Activated naive CD4-positive, alpha-beta T cell treated with anti-CD3 and anti-CD28 coated beads for 36 hours (primary cell): ENCODE measurements around the gene PLPPR3. TPM values are rescaled to one million over a fixed set of nuclear protein-coding genes. Genes with fewer than 3 reads are reported as not detected.

Experiments used
- CTCF ChIA-PET: fragments of 350-600 bp; sonication (Branson Sonifier 250); formaldehyde crosslinking; loops from one replicate; lab custom pipeline; 2021; ENCODE audit warnings: antibody characterized with exemption; lab: Charles Lee
- DNase-seq: peaks from one replicate; pipeline ENCODE4 v3.0.0-alpha.2; 2020
- H3K27ac Mint-ChIP-seq: one replicate; pipeline ENCODE4 v1.8.0; 2021; ENCODE audit warnings: mild to moderate bottlenecking, mixed read lengths
- H3K27me3 Mint-ChIP-seq: one replicate; pipeline ENCODE4 v1.8.0; 2021; ENCODE audit warnings: low read depth, mixed read lengths
- H3K36me3 Mint-ChIP-seq: one replicate; pipeline ENCODE4 v1.8.0; 2021; ENCODE audit warnings: low read depth, mixed read lengths
- H3K4me1 Mint-ChIP-seq: one replicate; pipeline ENCODE4 v1.8.0; 2021; ENCODE audit warnings: low read depth, mixed read lengths
- H3K4me3 Mint-ChIP-seq: one replicate; pipeline ENCODE4 v1.8.0; 2021; ENCODE audit warnings: mild to moderate bottlenecking, moderate library complexity, mixed read lengths
- H3K9me3 Mint-ChIP-seq: one replicate; pipeline ENCODE4 v1.8.0; 2021; ENCODE audit warnings: mixed read lengths
- intact Hi-C: fragments of 100-400 bp; cut with micrococcal nuclease; formaldehyde crosslinking; loops from one replicate; pipeline ENCODE4 v1.15.1; 2023
- total RNA-seq, 2 experiments: library from RNA; stranded (reverse); gene quantifications; one replicate each; pipeline ENCODE4 v1.2.3, GENCODE V29; 2021

Gene PLPPR3
- total RNA-seq, 2 experiments from 2014 or later, result not detected

- Mint-ChIP-seq H3K27ac (peak overlapping the region; percentile 87), H3K4me1 (peaks cover 37% of the 10 kb centered on the region), H3K36me3 (peaks cover 46% of the 10 kb centered on the region), H3K9me3 (no peaks in the 10 kb centered on the region), H3K4me3 (peak overlapping the region; percentile 87), H3K27me3 (no peaks in the 10 kb centered on the region)
- DNase-seq, result no peak
- CTCF ChIA-PET, result no interaction called here
- intact Hi-C loops, result no loop called here
Observed at GRCh38 chr19:800360-801029, 21.3 kb downstream of the PLPPR3 start.

- CTCF ChIA-PET, result interaction anchor here (0.7 to 1.1 kb wide), 2 partner anchors 65 to 445 kb away, joined by 3 to 4 read pairs; no protein-coding TSS in a partner anchor
- H3K4me3 Mint-ChIP-seq, result peak overlapping the region; percentile 87
- no peaks in the 10 kb centered on the region for H3K9me3 Mint-ChIP-seq
- DNase-seq, result no peak
- H3K27me3 Mint-ChIP-seq, result no peaks in the 10 kb centered on the region
- intact Hi-C loops, result loop anchor here (5.0 kb wide), 2 partner anchors 298 to 453 kb away; partner anchors contain the start of gene POLR2E
- peaks cover 37% of the 10 kb centered on the region for H3K4me1 Mint-ChIP-seq
- H3K27ac Mint-ChIP-seq, result peak overlapping the region; percentile 87
- H3K36me3 Mint-ChIP-seq, result peaks cover 44% of the 10 kb centered on the region
Observed at GRCh38 chr19:799076-799881, 22.5 kb downstream of the PLPPR3 start.

- intact Hi-C loops, result loop anchor here (1.0 to 5.0 kb wide), 3 partner anchors 11 to 454 kb away; partner anchors contain the start of gene POLR2E
- Mint-ChIP-seq H3K4me3 (peak overlapping the region; percentile 87), H3K9me3 (no peaks in the 10 kb centered on the region), H3K36me3 (peaks cover 39% of the 10 kb centered on the region), H3K27me3 (no peaks in the 10 kb centered on the region), H3K4me1 (peaks cover 37% of the 10 kb centered on the region), H3K27ac (peak overlapping the region; percentile 87)
- CTCF ChIA-PET, result interaction anchor here (1.1 kb wide), 1 partner anchor 446 kb away, joined by 3 read pairs; no protein-coding TSS in a partner anchor
- DNase-seq, result no peak
Observed at GRCh38 chr19:798415-799075, 23.2 kb downstream of the PLPPR3 start.

- Mint-ChIP-seq H3K4me3 (peak overlapping the region; percentile 87), H3K27ac (peak overlapping the region; percentile 87), H3K9me3 (no peaks in the 10 kb centered on the region), H3K4me1 (peaks cover 34% of the 10 kb centered on the region), H3K36me3 (peaks cover 34% of the 10 kb centered on the region), H3K27me3 (no peaks in the 10 kb centered on the region)
- intact Hi-C loops, result loop anchor here (1.0 to 5.0 kb wide), 15 partner anchors 12 to 472 kb away; partner anchors contain the start of genes BSG, CIRBP, POLR2E and POLRMT
- peak; percentile 90 for DNase-seq
- CTCF ChIA-PET, result interaction anchor here (1.1 kb wide), 1 partner anchor 447 kb away, joined by 3 read pairs; no protein-coding TSS in a partner anchor
Observed at GRCh38 chr19:797528-798414, 24.0 kb downstream of the PLPPR3 start.

GRCh38 chr19:796692-797527, 24.8 kb downstream of the PLPPR3 start, which contains the start of gene PTBP1:
Gene PTBP1 (plus strand): TSS chr19:797452. CDS start chr19:797498, 46 bp downstream.
- CTCF ChIA-PET, result interaction anchor here (1.3 kb wide), 1 partner anchor 10 kb away, joined by 3 read pairs; no protein-coding TSS in a partner anchor
- Mint-ChIP-seq H3K4me3 (peak within 1 kb of the TSS; percentile 88), H3K36me3 (peaks cover 29% of the 10 kb centered on the region), H3K27me3 (no peaks in the 10 kb centered on the region), H3K9me3 (no peaks in the 10 kb centered on the region), H3K4me1 (peaks cover 28% of the 10 kb centered on the region), H3K27ac (peak within 1 kb of the TSS; percentile 88)
- peak; percentile 100 for DNase-seq
- intact Hi-C loops, result loop anchor here (1.0 to 5.0 kb wide), 14 partner anchors 26 to 472 kb away; partner anchors contain the start of genes BSG, CIRBP, POLR2E and POLRMT

- Mint-ChIP-seq H3K4me3 (peak overlapping the region; percentile 88), H3K27me3 (no peaks in the 10 kb centered on the region), H3K36me3 (peaks cover 24% of the 10 kb centered on the region), H3K27ac (no peak overlapping the region), H3K4me1 (peaks cover 19% of the 10 kb centered on the region), H3K9me3 (no peaks in the 10 kb centered on the region)
- CTCF ChIA-PET, result interaction anchor here (0.6 to 1.3 kb wide), 2 partner anchors 11 to 64 kb away, joined by 3 read pairs; no protein-coding TSS in a partner anchor
- DNase-seq, result no peak
- intact Hi-C loops, result loop anchor here (2.0 to 5.0 kb wide), 6 partner anchors 25 to 456 kb away; partner anchors contain the start of genes POLR2E, RNU6-2 and TMEM259
Observed at GRCh38 chr19:795691-796581, 25.8 kb downstream of the PLPPR3 start.

GRCh38 chr19:795073-795611, 26.6 kb downstream of the PLPPR3 start:
- H3K27me3 Mint-ChIP-seq, result peaks cover 2% of the 10 kb centered on the region
- peaks cover 18% of the 10 kb centered on the region for H3K36me3 Mint-ChIP-seq
- no peak for DNase-seq
- peaks cover 13% of the 10 kb centered on the region for H3K4me1 Mint-ChIP-seq
- intact Hi-C loops, result loop anchor here (5.0 kb wide), 2 partner anchors 302 to 457 kb away; partner anchors contain the start of gene POLR2E
- no peaks in the 10 kb centered on the region for H3K9me3 Mint-ChIP-seq
- H3K4me3 Mint-ChIP-seq, result peak overlapping the region; percentile 34
- H3K27ac Mint-ChIP-seq, result no peak overlapping the region
- CTCF ChIA-PET, result no interaction called here

- DNase-seq, result no peak
- peaks cover 3% of the 10 kb centered on the region for H3K27me3 Mint-ChIP-seq
- CTCF ChIA-PET, result interaction anchor here (0.6 kb wide), 1 partner anchor 21 kb away, joined by 3 read pairs; no protein-coding TSS in a partner anchor
- no peak overlapping the region for H3K27ac Mint-ChIP-seq
- H3K36me3 Mint-ChIP-seq, result peaks cover 6% of the 10 kb centered on the region
- H3K4me3 Mint-ChIP-seq, result no peak overlapping the region
- H3K9me3 Mint-ChIP-seq, result no peaks in the 10 kb centered on the region
- peaks cover 4% of the 10 kb centered on the region for H3K4me1 Mint-ChIP-seq
- intact Hi-C loops, result no loop called here
Observed at GRCh38 chr19:793806-794205, 27.9 kb downstream of the PLPPR3 start.

GRCh38 chr19:792306-792885, 29.4 kb downstream of the PLPPR3 start:
- H3K9me3 Mint-ChIP-seq, result no peaks in the 10 kb centered on the region
- H3K27me3 Mint-ChIP-seq, result peaks cover 3% of the 10 kb centered on the region
- peaks cover 4% of the 10 kb centered on the region for H3K4me1 Mint-ChIP-seq
- no peak overlapping the region for H3K27ac Mint-ChIP-seq
- CTCF ChIA-PET, result no interaction called here
- DNase-seq, result no peak
- no peak overlapping the region for H3K4me3 Mint-ChIP-seq
- intact Hi-C loops, result no loop called here
- no peaks in the 10 kb centered on the region for H3K36me3 Mint-ChIP-seq
